ENCODE data around the gene ITPR1. TPM values are rescaled to one million over a fixed set of nuclear protein-coding genes. Genes with fewer than 3 reads are reported as not detected.
A peak's percentile ranks its signal among the peaks of the same experiment; 100 is the strongest.
"Not testable (repeated sequence)": the region's sequence is repeated elsewhere in the genome, so short reads cannot be mapped to it uniquely, and the experiment has no call there.

Gene ITPR1
- total and polyA plus RNA-seq, 12 donors: 9.7 to 40.3 (median 18.8) TPM

DNA sequence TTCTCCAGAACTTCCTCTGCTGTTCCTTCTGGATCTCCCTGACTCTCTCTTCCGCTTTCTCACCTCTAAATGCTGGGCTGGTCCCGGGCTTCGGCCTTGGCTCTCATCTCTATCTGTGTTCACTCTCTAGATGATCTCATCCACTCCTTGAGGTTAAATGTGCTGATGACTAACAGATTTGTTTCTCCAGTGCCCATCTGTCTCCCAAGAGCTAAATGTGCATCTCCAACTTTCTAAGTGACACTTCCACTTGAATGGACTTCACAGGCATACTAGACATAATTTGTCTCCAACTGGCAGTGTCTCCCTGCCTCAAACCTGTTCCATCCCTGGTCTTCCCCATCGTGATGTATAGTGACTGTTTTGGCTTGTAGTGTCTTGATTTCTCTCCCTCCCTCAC, 95.3 kb downstream of the ITPR1 start:
- no peaks in the 10 kb centered on the region for H3K27me3 ChIP-seq
- H3K9me3 ChIP-seq: peaks cover 0 to 6% (median 0%) of the 10 kb centered on the region in 11 donors
- TF ChIP-seq, protein P1, sequence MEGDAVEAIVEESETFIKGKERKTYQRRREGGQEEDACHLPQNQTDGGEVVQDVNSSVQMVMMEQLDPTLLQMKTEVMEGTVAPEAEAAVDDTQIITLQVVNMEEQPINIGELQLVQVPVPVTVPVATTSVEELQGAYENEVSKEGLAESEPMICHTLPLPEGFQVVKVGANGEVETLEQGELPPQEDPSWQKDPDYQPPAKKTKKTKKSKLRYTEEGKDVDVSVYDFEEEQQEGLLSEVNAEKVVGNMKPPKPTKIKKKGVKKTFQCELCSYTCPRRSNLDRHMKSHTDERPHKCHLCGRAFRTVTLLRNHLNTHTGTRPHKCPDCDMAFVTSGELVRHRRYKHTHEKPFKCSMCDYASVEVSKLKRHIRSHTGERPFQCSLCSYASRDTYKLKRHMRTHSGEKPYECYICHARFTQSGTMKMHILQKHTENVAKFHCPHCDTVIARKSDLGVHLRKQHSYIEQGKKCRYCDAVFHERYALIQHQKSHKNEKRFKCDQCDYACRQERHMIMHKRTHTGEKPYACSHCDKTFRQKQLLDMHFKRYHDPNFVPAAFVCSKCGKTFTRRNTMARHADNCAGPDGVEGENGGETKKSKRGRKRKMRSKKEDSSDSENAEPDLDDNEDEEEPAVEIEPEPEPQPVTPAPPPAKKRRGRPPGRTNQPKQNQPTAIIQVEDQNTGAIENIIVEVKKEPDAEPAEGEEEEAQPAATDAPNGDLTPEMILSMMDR (IDR thresholded peaks at IDR 0.05): no peak
- peaks cover 4 to 78% (median 50%) of the 10 kb centered on the region in 9 donors for H3K4me1 ChIP-seq
- H3K27ac ChIP-seq: peak overlapping the region in 4 of 10 donors; percentile 0 to 24 (median 8)
- intact Hi-C loops (cut with DNase I): loop anchor here in 4 of 10 donors (2.0 to 10.0 kb wide), 3 partner anchors 14 to 94 kb away; partner anchors contain the start of gene ITPR1 (in 2 of the 4)
- no peak overlapping the region for H3K4me3 ChIP-seq
- 58 to 61% methylated on average over 4 of the region's 4 CpGs for WGBS, 2 donors
- H3K36me3 ChIP-seq: no peaks in the 10 kb centered on the region
- ATAC-seq (peak in 2 of 8 donors; percentile 32 to 70), DNase-seq (no peak)

DNA sequence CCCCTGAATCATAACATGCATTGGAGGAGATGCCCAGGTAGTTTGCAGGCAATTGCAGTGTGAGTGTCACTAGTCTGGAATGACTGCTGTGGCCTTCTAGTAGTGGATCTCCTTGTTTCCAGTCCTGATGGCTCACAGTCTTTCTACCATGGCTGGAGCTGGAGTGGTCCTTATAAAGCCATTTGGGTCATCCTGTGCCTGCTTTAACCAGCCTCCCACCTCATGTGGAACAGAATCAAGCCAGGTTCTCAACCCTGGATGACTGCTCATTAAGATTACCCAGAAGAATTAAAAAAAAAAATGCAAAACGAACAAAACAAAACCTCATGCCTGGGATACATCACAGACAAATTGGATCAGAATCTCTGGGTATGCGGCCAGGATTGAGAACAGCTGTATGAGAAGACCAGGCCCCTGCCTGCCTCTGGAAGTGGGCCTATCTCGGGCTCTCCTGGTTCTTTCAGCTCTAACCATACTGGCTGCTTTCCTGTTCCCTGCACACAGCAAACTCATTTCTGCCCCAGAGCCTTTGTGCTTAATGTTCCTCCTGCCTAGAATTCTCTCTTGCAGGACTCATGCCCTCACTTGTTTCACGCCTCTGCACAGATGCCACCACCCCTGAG, 96.4 kb downstream of the ITPR1 start:
- Histone ChIP-seq H3K4me1 (peaks cover 0 to 69% (median 39%) of the 10 kb centered on the region in 9 donors), H3K27ac (peak overlapping the region in 6 of 10 donors; percentile 2 to 36 (median 8)), H3K4me3 (no peak overlapping the region), H3K36me3 (no peaks in the 10 kb centered on the region), H3K9me3 (peaks cover 0 to 6% (median 0%) of the 10 kb centered on the region in 11 donors), H3K27me3 (no peaks in the 10 kb centered on the region)
- peak; percentile 31 to 35 for DNase-seq
- 37% methylated on average over 4 of the region's 4 CpGs for WGBS, 2 donors
- intact Hi-C loops (cut with DNase I): loop anchor here in 4 of 10 donors (2.0 to 10.0 kb wide), 3 partner anchors 13 to 95 kb away; partner anchors contain the start of gene ITPR1 (in 2 of the 4)
- ATAC-seq: peak; percentile 20 to 93 (median 72)
- TF ChIP-seq, protein P1 (IDR thresholded peaks at IDR 0.05): no peak

- ATAC-seq; H3K27ac ChIP-seq; intact Hi-C loops (cut with DNase I); H3K9me3 ChIP-seq; DNase-seq; H3K27me3 ChIP-seq; H3K36me3 ChIP-seq; H3K4me3 ChIP-seq: not testable (repeated sequence)
- peaks cover 0 to 60% (median 31%) of the 10 kb centered on the region in 9 donors for H3K4me1 ChIP-seq
- 92 to 95% methylated on average over 2 of the region's 2 CpGs for WGBS, 2 donors
These were observed 97.7 kb downstream of the ITPR1 start for GRCh38 chr3:4590849-4591248.

DNA sequence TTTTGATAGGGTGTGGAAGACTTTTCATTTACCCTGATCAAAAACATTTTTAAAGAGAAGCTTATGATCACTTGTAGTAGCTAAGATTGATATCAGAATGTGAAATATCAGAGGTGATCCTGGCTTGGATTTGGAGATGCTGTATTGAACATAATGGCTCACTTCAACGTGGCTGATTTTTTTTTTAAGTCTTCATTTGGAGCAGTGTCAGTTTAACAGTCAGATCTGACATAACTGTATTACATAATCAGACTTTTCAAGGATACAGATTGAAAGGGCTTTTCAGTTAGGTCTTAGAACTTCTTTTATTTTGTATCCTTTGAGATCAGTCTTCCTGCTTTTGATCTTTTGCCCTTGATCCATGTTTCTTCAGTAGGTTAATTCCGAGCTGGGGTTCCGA, 98.5 kb downstream of the ITPR1 start:
- intact Hi-C loops (cut with DNase I): no loop called here
- no peak overlapping the region for H3K27ac ChIP-seq
- no peak overlapping the region for H3K4me3 ChIP-seq
- WGBS, 2 donors: 72 to 74% methylated on average over 3 of the region's 3 CpGs
- peaks cover 0 to 54% (median 32%) of the 10 kb centered on the region in 9 donors for H3K4me1 ChIP-seq
- TF ChIP-seq, protein P1 (IDR thresholded peaks at IDR 0.05): no peak
- H3K36me3 ChIP-seq: no peaks in the 10 kb centered on the region
- H3K9me3 ChIP-seq: peaks cover 0 to 6% (median 0%) of the 10 kb centered on the region in 11 donors
- H3K27me3 ChIP-seq: no peaks in the 10 kb centered on the region
- DNase-seq: no peak
- ATAC-seq: no peak

GRCh38 chr3:4593014-4593413, 99.9 kb downstream of the ITPR1 start:
- intact Hi-C loops (cut with DNase I): no loop called here

More at GRCh38 chr3:4593014-4593413, 99.9 kb downstream of the ITPR1 start:
- Histone ChIP-seq H3K36me3 (no peaks in the 10 kb centered on the region), H3K4me1 (peaks cover 0 to 45% (median 26%) of the 10 kb centered on the region in 9 donors), H3K27ac (no peak overlapping the region), H3K9me3 (peaks cover 0 to 6% (median 0%) of the 10 kb centered on the region in 11 donors), H3K4me3 (no peak overlapping the region), H3K27me3 (no peaks in the 10 kb centered on the region)
- 95 to 97% methylated on average over 5 of the region's 5 CpGs for WGBS, 2 donors
- no peak for ATAC-seq
- DNase-seq: no peak
- TF ChIP-seq, protein P1 (IDR thresholded peaks at IDR 0.05): no peak

All from heart right ventricle (tissue), 16 donors.